ENCODE measurements around the gene TAPBPL.
A peak's percentile ranks its signal among the peaks of the same experiment; 100 is the strongest.
"Not testable (repeated sequence)": the region's sequence is repeated elsewhere in the genome, so short reads cannot be mapped to it uniquely, and the experiment has no call there.

TAPBPL gene

GRCh38 chr12:6466184-6466573 lies 14.3 kb downstream of the TAPBPL start:
- no peak overlapping the region for H3K9ac ChIP-seq (ENCODE audit: low read depth, low read length)
- H3K4me3 ChIP-seq (ENCODE audit: low read depth, low read length): no peak overlapping the region
- H3K27ac ChIP-seq (ENCODE audit: low read depth, low read length): no peak overlapping the region
- no peaks in the 10 kb centered on the region for H3K9me3 ChIP-seq (ENCODE audit: control insufficient read depth, insufficient read depth, low read length)
- peaks cover 6% of the 10 kb centered on the region for H3K4me1 ChIP-seq (ENCODE audit: control insufficient read depth, insufficient read depth, low read length)
- H3K36me3 ChIP-seq (ENCODE audit: control insufficient read depth, insufficient read depth, low read length): peaks cover 44% of the 10 kb centered on the region
- no peaks in the 10 kb centered on the region for H3K27me3 ChIP-seq (ENCODE audit: control insufficient read depth, insufficient read depth, low read length)

GRCh38 chr12:6466751-6467150 lies 14.9 kb downstream of the TAPBPL start:
- not testable (repeated sequence) for H3K27me3 ChIP-seq (ENCODE audit: control insufficient read depth, insufficient read depth, low read length); H3K9ac ChIP-seq (ENCODE audit: low read depth, low read length); H3K9me3 ChIP-seq (ENCODE audit: control insufficient read depth, insufficient read depth, low read length); H3K4me1 ChIP-seq (ENCODE audit: control insufficient read depth, insufficient read depth, low read length); H3K27ac ChIP-seq (ENCODE audit: low read depth, low read length); H3K4me3 ChIP-seq (ENCODE audit: low read depth, low read length)
- peaks cover 38% of the 10 kb centered on the region for H3K36me3 ChIP-seq (ENCODE audit: control insufficient read depth, insufficient read depth, low read length)

GRCh38 chr12:6467571-6468282 lies 15.9 kb downstream of the TAPBPL start:
- not testable (repeated sequence) for H3K9ac ChIP-seq (ENCODE audit: low read depth, low read length); H3K9me3 ChIP-seq (ENCODE audit: control insufficient read depth, insufficient read depth, low read length); H3K4me1 ChIP-seq (ENCODE audit: control insufficient read depth, insufficient read depth, low read length); H3K4me3 ChIP-seq (ENCODE audit: low read depth, low read length); H3K27me3 ChIP-seq (ENCODE audit: control insufficient read depth, insufficient read depth, low read length); H3K27ac ChIP-seq (ENCODE audit: low read depth, low read length)
- peaks cover 28% of the 10 kb centered on the region for H3K36me3 ChIP-seq (ENCODE audit: control insufficient read depth, insufficient read depth, low read length)

- Histone ChIP-seq H3K27ac (ENCODE audit: low read depth, low read length) (no peak overlapping the region), H3K9me3 (ENCODE audit: control insufficient read depth, insufficient read depth, low read length) (no peaks in the 10 kb centered on the region), H3K9ac (ENCODE audit: low read depth, low read length) (no peak overlapping the region), H3K27me3 (ENCODE audit: control insufficient read depth, insufficient read depth, low read length) (no peaks in the 10 kb centered on the region), H3K36me3 (ENCODE audit: control insufficient read depth, insufficient read depth, low read length) (peaks cover 24% of the 10 kb centered on the region), H3K4me1 (ENCODE audit: control insufficient read depth, insufficient read depth, low read length) (peaks cover 8% of the 10 kb centered on the region), H3K4me3 (ENCODE audit: low read depth, low read length) (no peak overlapping the region)
Measured at GRCh38 chr12:6468283-6468575, 16.4 kb downstream of the TAPBPL start.

GRCh38 chr12:6469092-6469491 lies 17.2 kb downstream of the TAPBPL start:
- H3K4me3 ChIP-seq (ENCODE audit: low read depth, low read length): no peak overlapping the region
- H3K27me3 ChIP-seq (ENCODE audit: control insufficient read depth, insufficient read depth, low read length): no peaks in the 10 kb centered on the region
- no peak overlapping the region for H3K27ac ChIP-seq (ENCODE audit: low read depth, low read length)
- no peaks in the 10 kb centered on the region for H3K9me3 ChIP-seq (ENCODE audit: control insufficient read depth, insufficient read depth, low read length)
- peaks cover 8% of the 10 kb centered on the region for H3K4me1 ChIP-seq (ENCODE audit: control insufficient read depth, insufficient read depth, low read length)
- peaks cover 16% of the 10 kb centered on the region for H3K36me3 ChIP-seq (ENCODE audit: control insufficient read depth, insufficient read depth, low read length)
- H3K9ac ChIP-seq (ENCODE audit: low read depth, low read length): no peak overlapping the region

GRCh38 chr12:6469609-6470374 lies 17.9 kb downstream of the TAPBPL start:
- Histone ChIP-seq H3K4me3 (ENCODE audit: low read depth, low read length) (peak overlapping the region; percentile 90), H3K9ac (ENCODE audit: low read depth, low read length) (peak overlapping the region; percentile 71; the same call in 1 of the 2 replicates), H3K27me3 (ENCODE audit: control insufficient read depth, insufficient read depth, low read length) (no peaks in the 10 kb centered on the region), H3K36me3 (ENCODE audit: control insufficient read depth, insufficient read depth, low read length) (peaks cover 9% of the 10 kb centered on the region), H3K4me1 (ENCODE audit: control insufficient read depth, insufficient read depth, low read length) (peaks cover 8% of the 10 kb centered on the region), H3K27ac (ENCODE audit: low read depth, low read length) (peak overlapping the region; percentile 91), H3K9me3 (ENCODE audit: control insufficient read depth, insufficient read depth, low read length) (no peaks in the 10 kb centered on the region)

- peaks cover 5% of the 10 kb centered on the region for H3K36me3 ChIP-seq (ENCODE audit: control insufficient read depth, insufficient read depth, low read length)
- peaks cover 8% of the 10 kb centered on the region for H3K4me1 ChIP-seq (ENCODE audit: control insufficient read depth, insufficient read depth, low read length)
- peak within 1 kb of the TSS; percentile 91 for H3K27ac ChIP-seq (ENCODE audit: low read depth, low read length)
- H3K9me3 ChIP-seq (ENCODE audit: control insufficient read depth, insufficient read depth, low read length): no peaks in the 10 kb centered on the region
- peak within 1 kb of the TSS; percentile 71 for H3K9ac ChIP-seq (ENCODE audit: low read depth, low read length)
- H3K4me3 ChIP-seq (ENCODE audit: low read depth, low read length): peak within 1 kb of the TSS; percentile 90
- H3K27me3 ChIP-seq (ENCODE audit: control insufficient read depth, insufficient read depth, low read length): no peaks in the 10 kb centered on the region
Measured at GRCh38 chr12:6470375-6471163, 18.7 kb downstream of the TAPBPL start, which contains the start of gene VAMP1. Gene VAMP1 (minus strand): TSS chr12:6470677. CDS start chr12:6470531, 146 bp downstream.

GRCh38 chr12:6471989-6472360 lies 20.1 kb downstream of the TAPBPL start:
- Histone ChIP-seq H3K27ac (ENCODE audit: low read depth, low read length) (no peak overlapping the region), H3K9ac (ENCODE audit: low read depth, low read length) (no peak overlapping the region), H3K27me3 (ENCODE audit: control insufficient read depth, insufficient read depth, low read length) (no peaks in the 10 kb centered on the region), H3K4me1 (ENCODE audit: control insufficient read depth, insufficient read depth, low read length) (peaks cover 8% of the 10 kb centered on the region), H3K9me3 (ENCODE audit: control insufficient read depth, insufficient read depth, low read length) (no peaks in the 10 kb centered on the region), H3K4me3 (ENCODE audit: low read depth, low read length) (no peak overlapping the region), H3K36me3 (ENCODE audit: control insufficient read depth, insufficient read depth, low read length) (no peaks in the 10 kb centered on the region; the same call in 1 of the 2 replicates)

- no peak overlapping the region for H3K27ac ChIP-seq (ENCODE audit: low read depth, low read length)
- no peaks in the 10 kb centered on the region for H3K9me3 ChIP-seq (ENCODE audit: control insufficient read depth, insufficient read depth, low read length)
- H3K9ac ChIP-seq (ENCODE audit: low read depth, low read length): no peak overlapping the region
Measured at GRCh38 chr12:6472491-6472890, 20.6 kb downstream of the TAPBPL start.

GRCh38 chr12:6475233-6475975 lies 23.6 kb downstream of the TAPBPL start:
- not testable (repeated sequence) for H3K36me3 ChIP-seq (ENCODE audit: control insufficient read depth, insufficient read depth, low read length); H3K9ac ChIP-seq (ENCODE audit: low read depth, low read length); H3K4me1 ChIP-seq (ENCODE audit: control insufficient read depth, insufficient read depth, low read length)

More at GRCh38 chr12:6472491-6472890, 20.6 kb downstream of the TAPBPL start:
- H3K4me1 ChIP-seq (ENCODE audit: control insufficient read depth, insufficient read depth, low read length): peaks cover 8% of the 10 kb centered on the region
- H3K4me3 ChIP-seq (ENCODE audit: low read depth, low read length): no peak overlapping the region
- no peaks in the 10 kb centered on the region; the same call in 1 of the 2 replicates for H3K36me3 ChIP-seq (ENCODE audit: control insufficient read depth, insufficient read depth, low read length)
- no peaks in the 10 kb centered on the region for H3K27me3 ChIP-seq (ENCODE audit: control insufficient read depth, insufficient read depth, low read length)

More at GRCh38 chr12:6475233-6475975, 23.6 kb downstream of the TAPBPL start:
- H3K9me3 ChIP-seq (ENCODE audit: control insufficient read depth, insufficient read depth, low read length); H3K27ac ChIP-seq (ENCODE audit: low read depth, low read length); H3K27me3 ChIP-seq (ENCODE audit: control insufficient read depth, insufficient read depth, low read length); H3K4me3 ChIP-seq (ENCODE audit: low read depth, low read length): not testable (repeated sequence)
